CD14-positive monocyte (primary cell): ENCODE measurements around the gene RAI14. TPM values are rescaled to one million over a fixed set of nuclear protein-coding genes. Genes with fewer than 3 reads are reported as not detected.
"Not testable (repeated sequence)": the region's sequence is repeated elsewhere in the genome, so short reads cannot be mapped to it uniquely, and the experiment has no call there.

ENCODE experiments used
- DNase-seq, 3 donors: peaks; one replicate each; pipeline ENCODE4 v3.0.0-alpha.2; 2011 to 2022
- H2AFZ ChIP-seq: 2 replicates; pipeline ENCODE4 v1.6.0; 2012; ENCODE audit warnings: mild to moderate bottlenecking, low read depth, low read length, inconsistent platforms; ENCODE audit not compliant: insufficient read depth, poor library complexity, severe bottlenecking
- H3K27ac ChIP-seq, 2 donors: 1 replicate in 1 of 2; 2 replicates in 1 of 2; pipeline ENCODE4 v1.5.1; 2012 to 2013; ENCODE audit warnings: low read length in 2 of 2, control low read depth in 1 of 2, inconsistent platforms in 1 of 2, low read depth in 1 of 2, mild to moderate bottlenecking in 1 of 2
- H3K27me3 ChIP-seq, 2 donors: one replicate each; pipeline versions ENCODE4 v1.6.0 to v1.6.1; 2011 to 2013; ENCODE audit warnings: low read length in 2 of 2; ENCODE audit not compliant: control insufficient read depth in 2 of 2, insufficient read depth in 2 of 2
- H3K36me3 ChIP-seq, 2 donors: replicated peaks in 1 of 2; 1 replicate in 1 of 2; 2 replicates in 1 of 2; pipeline versions ENCODE4 v1.5.1 to v1.6.1; 2012 to 2013; ENCODE audit warnings: low read length in 2 of 2, control low read depth in 1 of 2, inconsistent platforms in 1 of 2, mild to moderate bottlenecking in 1 of 2; ENCODE audit not compliant: insufficient read depth in 2 of 2, control insufficient read depth in 1 of 2
- H3K4me1 ChIP-seq, 2 donors: 1 replicate in 1 of 2; 2 replicates in 1 of 2; pipeline versions ENCODE4 v1.5.1 to v1.6.1; 2012 to 2013; ENCODE audit warnings: low read length in 2 of 2, control low read depth in 1 of 2, inconsistent platforms in 1 of 2, mild to moderate bottlenecking in 1 of 2, moderate library complexity in 1 of 2; ENCODE audit not compliant: insufficient read depth in 2 of 2, control insufficient read depth in 1 of 2
- H3K4me2 ChIP-seq: replicated peaks from 2 replicates; pipeline ENCODE3; 2012; ENCODE audit warnings: low read length, moderate library complexity, mild to moderate bottlenecking; ENCODE audit not compliant: poor library complexity, severe bottlenecking; ENCODE audit errors: extremely low read depth
- H3K4me3 ChIP-seq, 3 experiments: fragments of 200-600 bp in 1 of 3; sonication (generic) in 1 of 3; replicated peaks in 1 of 3; 1 replicate in 2 of 3; 2 replicates in 1 of 3; pipeline ENCODE4 v1.5.1; 2011 to 2013; ENCODE audit warnings: low read length in 3 of 3, mild to moderate bottlenecking in 3 of 3, control low read depth in 2 of 3, low read depth in 2 of 3, inconsistent platforms in 1 of 3, moderate library complexity in 1 of 3
- H3K79me2 ChIP-seq: 2 replicates; pipeline ENCODE4 v1.6.0; 2012; ENCODE audit warnings: mild to moderate bottlenecking, control low read depth, inconsistent platforms, low read length, moderate library complexity; ENCODE audit not compliant: insufficient read depth
- H3K9ac ChIP-seq: 2 replicates; pipeline ENCODE4 v1.6.0; 2017; ENCODE audit warnings: low read length, mild to moderate bottlenecking; ENCODE audit not compliant: insufficient read depth, poor library complexity, severe bottlenecking
- H3K9me3 ChIP-seq, 2 donors: replicated peaks in 1 of 2; 1 replicate in 1 of 2; 2 replicates in 1 of 2; pipeline versions ENCODE4 v1.5.1 to v1.6.1; 2012 to 2013; ENCODE audit warnings: low read length in 2 of 2, control low read depth in 1 of 2; ENCODE audit not compliant: control insufficient read depth in 1 of 2, insufficient read depth in 1 of 2
- H4K20me1 ChIP-seq: 2 replicates; pipeline ENCODE4 v1.6.0; 2012; ENCODE audit warnings: mild to moderate bottlenecking, low read length, control low read depth, moderate library complexity; ENCODE audit not compliant: insufficient read depth
- H3K27ac Mint-ChIP-seq, 7 donors: one replicate each; pipeline ENCODE4 v1.8.0; 2020; ENCODE audit warnings: mild to moderate bottlenecking in 7 of 7, mixed read lengths in 7 of 7, moderate library complexity in 6 of 7, inconsistent platforms in 2 of 7
- H3K27me3 Mint-ChIP-seq, 3 donors: one replicate each; pipeline ENCODE4 v1.8.0; 2021 to 2022; ENCODE audit warnings: low read depth in 3 of 3, mild to moderate bottlenecking in 3 of 3, mixed read lengths in 3 of 3, moderate library complexity in 3 of 3, inconsistent platforms in 1 of 3
- H3K36me3 Mint-ChIP-seq, 2 donors: one replicate each; pipeline ENCODE4 v1.8.0; 2020; ENCODE audit warnings: mixed read lengths in 2 of 2, inconsistent platforms in 1 of 2, mild to moderate bottlenecking in 1 of 2
- H3K4me1 Mint-ChIP-seq: one replicate; pipeline ENCODE4 v1.8.0; 2020; ENCODE audit warnings: mild to moderate bottlenecking, mixed read lengths
- H3K4me3 Mint-ChIP-seq, 2 donors: one replicate each; pipeline ENCODE4 v1.8.0; 2020; ENCODE audit warnings: mild to moderate bottlenecking in 2 of 2, mixed read lengths in 2 of 2, moderate library complexity in 1 of 2
- H3K9me3 Mint-ChIP-seq, 7 donors: one replicate each; pipeline ENCODE4 v1.8.0; 2020 to 2022; ENCODE audit warnings: mixed read lengths in 7 of 7, mild to moderate bottlenecking in 6 of 7, moderate library complexity in 6 of 7, inconsistent platforms in 2 of 7
- CTCF ChIP-seq: fragments of 200-600 bp; IDR thresholded peaks from one replicate; pipeline ENCODE4 v1.8.0; 2022; ENCODE audit warnings: antibody characterized with exemption, mild to moderate bottlenecking
- WGBS: methylation state at CpG from one replicate; pipeline ENCODE4 v1.1.5; 2013; ENCODE audit warnings: missing lambda C conversion rate; ENCODE audit not compliant: insufficient coverage; 5-methylcytosine and 5-hydroxymethylcytosine counted together
- intact Hi-C, 2 donors: fragments of 100-400 bp; cut with micrococcal nuclease; formaldehyde crosslinking; loops; one replicate each; pipeline versions ENCODE4 v1.15.0 to v1.15.1; 2023
- polyA plus RNA-seq, 3 donors: library from polyadenylated mRNA; depleted of rRNA in 1 of 3; unstranded in 2 of 3; stranded (reverse) in 1 of 3; fragments of 300-500 nt in 2 of 3; fragments of >200 nt in 1 of 3; fragmentation: Illumina TruSeq in 2 of 3; gene quantifications; 1 replicate in 2 of 3; 2 replicates in 1 of 3; pipeline ENCODE4 v1.2.3, GENCODE V29; 2012 to 2021

The RAI14 gene
- polyA plus RNA-seq, 3 donors, result 0.08 TPM; not detected in 2

GRCh38 chr5:34722183-34722582 lies 66.1 kb downstream of the RAI14 start:
- intact Hi-C loops, result no loop called here
- Histone ChIP-seq H2AFZ (no peak overlapping the region), H3K4me2 (no peak overlapping the region), H3K4me3 (no peak overlapping the region), H3K36me3 (no peaks in the 10 kb centered on the region), H3K9me3 (no peaks in the 10 kb centered on the region), H3K4me1 (no peaks in the 10 kb centered on the region), H3K79me2 (no peaks in the 10 kb centered on the region), H3K27me3 (no peaks in the 10 kb centered on the region), H3K9ac (no peak overlapping the region), H4K20me1 (no peaks in the 10 kb centered on the region), H3K27ac (no peak overlapping the region)
- Mint-ChIP-seq H3K9me3 (peaks cover 0 to 9% (median 6%) of the 10 kb centered on the region in 7 donors), H3K4me3 (no peak overlapping the region), H3K36me3 (no peaks in the 10 kb centered on the region), H3K27ac (no peak overlapping the region), H3K4me1 (no peaks in the 10 kb centered on the region), H3K27me3 (peaks cover 0 to 2% (median 1%) of the 10 kb centered on the region in 3 donors)
- DNase-seq, result no peak
- 100% methylated on average over 1 of the region's 2 CpGs for WGBS
- TF ChIP-seq CTCF, result no peak

GRCh38 chr5:34724741-34725140 lies 68.6 kb downstream of the RAI14 start:
- Histone ChIP-seq H3K36me3 (no peaks in the 10 kb centered on the region), H4K20me1 (no peaks in the 10 kb centered on the region), H3K4me3 (no peak overlapping the region), H3K79me2 (no peaks in the 10 kb centered on the region), H3K27ac (no peak overlapping the region), H3K4me2 (no peak overlapping the region), H3K9ac (no peak overlapping the region), H3K27me3 (no peaks in the 10 kb centered on the region), H2AFZ (no peak overlapping the region), H3K9me3 (peaks cover 0 to 7% of the 10 kb centered on the region in 2 donors), H3K4me1 (no peaks in the 10 kb centered on the region)
- DNase-seq, result no peak
- intact Hi-C loops, result no loop called here
- H3K36me3 Mint-ChIP-seq, result no peaks in the 10 kb centered on the region
- peaks cover 7 to 11% (median 9%) of the 10 kb centered on the region in 7 donors for H3K9me3 Mint-ChIP-seq
- TF ChIP-seq CTCF, result no peak
- H3K27ac Mint-ChIP-seq, result no peak overlapping the region
- no peaks in the 10 kb centered on the region for H3K4me1 Mint-ChIP-seq
- peaks cover 0 to 1% (median 0%) of the 10 kb centered on the region in 3 donors for H3K27me3 Mint-ChIP-seq
- no peak overlapping the region for H3K4me3 Mint-ChIP-seq
- 83% methylated on average over 1 of the region's 1 CpG for WGBS

- H3K9me3 ChIP-seq, H3K27me3 ChIP-seq, H3K9ac ChIP-seq, H3K27ac Mint-ChIP-seq, H3K4me3 ChIP-seq, H4K20me1 ChIP-seq, H3K27ac ChIP-seq, H2AFZ ChIP-seq, H3K4me3 Mint-ChIP-seq, H3K4me1 ChIP-seq, H3K36me3 Mint-ChIP-seq, H3K4me2 ChIP-seq, H3K27me3 Mint-ChIP-seq, H3K36me3 ChIP-seq, intact Hi-C loops, H3K79me2 ChIP-seq, H3K4me1 Mint-ChIP-seq, DNase-seq: not testable (repeated sequence)
- 93% methylated on average over 2 of the region's 4 CpGs for WGBS
- H3K9me3 Mint-ChIP-seq, result peaks cover 7 to 11% (median 8%) of the 10 kb centered on the region in 7 donors
Measured at GRCh38 chr5:34727166-34727749, 71.1 kb downstream of the RAI14 start.
